Breast epithelium (tissue), 3 donors: Measurements from ENCODE around the gene CCDC71.

Experiments
- POLR2A ChIP-seq: fragments of 450-650 bp; IDR thresholded peaks from one replicate; pipeline ENCODE4 v1.6.1; 2016; ENCODE audit warnings: antibody characterized with exemption, mild to moderate bottlenecking, moderate library complexity
- TF ChIP-seq, protein P1 (sequence below), 3 donors: fragments of 450-650 bp; IDR thresholded peaks; one replicate each; pipeline ENCODE4 v1.5.1; 2016 to 2017; ENCODE audit warnings: antibody characterized with exemption in 3 of 3, mild to moderate bottlenecking in 3 of 3, moderate library complexity in 3 of 3

DNA sequence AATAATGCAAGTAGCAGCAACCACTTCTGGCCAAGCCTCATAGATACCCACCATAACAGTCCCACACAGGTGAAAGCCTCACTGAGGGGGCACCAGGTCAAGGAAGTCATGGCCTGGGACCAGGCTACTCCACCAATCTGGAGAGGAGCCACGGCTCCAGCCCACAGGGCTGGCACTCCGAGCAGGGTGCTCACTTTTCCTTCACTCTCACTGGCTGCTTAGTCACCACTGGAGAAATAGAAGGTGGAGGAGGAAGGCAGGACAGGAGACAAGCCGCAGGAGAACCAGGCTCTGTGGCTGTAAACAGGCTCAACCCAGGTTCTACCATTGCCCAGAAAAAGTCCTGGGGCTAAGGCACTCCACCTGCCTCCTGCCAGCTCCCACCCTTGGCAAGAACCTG, 46.7 kb downstream of the CCDC71 start:
- no peak for TF ChIP-seq POLR2A
- TF ChIP-seq, protein P1, sequence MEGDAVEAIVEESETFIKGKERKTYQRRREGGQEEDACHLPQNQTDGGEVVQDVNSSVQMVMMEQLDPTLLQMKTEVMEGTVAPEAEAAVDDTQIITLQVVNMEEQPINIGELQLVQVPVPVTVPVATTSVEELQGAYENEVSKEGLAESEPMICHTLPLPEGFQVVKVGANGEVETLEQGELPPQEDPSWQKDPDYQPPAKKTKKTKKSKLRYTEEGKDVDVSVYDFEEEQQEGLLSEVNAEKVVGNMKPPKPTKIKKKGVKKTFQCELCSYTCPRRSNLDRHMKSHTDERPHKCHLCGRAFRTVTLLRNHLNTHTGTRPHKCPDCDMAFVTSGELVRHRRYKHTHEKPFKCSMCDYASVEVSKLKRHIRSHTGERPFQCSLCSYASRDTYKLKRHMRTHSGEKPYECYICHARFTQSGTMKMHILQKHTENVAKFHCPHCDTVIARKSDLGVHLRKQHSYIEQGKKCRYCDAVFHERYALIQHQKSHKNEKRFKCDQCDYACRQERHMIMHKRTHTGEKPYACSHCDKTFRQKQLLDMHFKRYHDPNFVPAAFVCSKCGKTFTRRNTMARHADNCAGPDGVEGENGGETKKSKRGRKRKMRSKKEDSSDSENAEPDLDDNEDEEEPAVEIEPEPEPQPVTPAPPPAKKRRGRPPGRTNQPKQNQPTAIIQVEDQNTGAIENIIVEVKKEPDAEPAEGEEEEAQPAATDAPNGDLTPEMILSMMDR (IDR thresholded peaks at IDR 0.05) = no peak
